Bronchial epithelial cell (primary cell): ENCODE data around the gene KDF1. TPM values are rescaled to one million over a fixed set of nuclear protein-coding genes. Genes with fewer than 3 reads are reported as not detected.
A peak's percentile ranks its signal among the peaks of the same experiment; 100 is the strongest.

Source experiments
- DNase-seq: peaks from one replicate; pipeline ENCODE4 v3.0.0-alpha.2; 2010; ENCODE audit warnings: low read depth
- FAIRE-seq: peaks from 2 replicates; lab custom pipeline; 2011; peaks lifted over from hg19 to GRCh38; lab: Jason Lieb, UNC
- H3K27me3 ChIP-seq: 2 replicates; pipeline ENCODE4 v1.5.1; 2011; ENCODE audit warnings: low read length; ENCODE audit not compliant: control insufficient read depth, insufficient read depth
- H3K36me3 ChIP-seq: 2 replicates; pipeline ENCODE4 v1.5.1; 2011; ENCODE audit warnings: low read length; ENCODE audit not compliant: control insufficient read depth, insufficient read depth
- H3K4me3 ChIP-seq: 2 replicates; pipeline ENCODE4 v1.5.1; 2011; ENCODE audit warnings: mild to moderate bottlenecking, low read depth, low read length, control low read depth
- CTCF ChIP-seq: IDR thresholded peaks from 2 replicates; pipeline ENCODE4 v1.5.1; 2011; ENCODE audit warnings: mild to moderate bottlenecking, moderate library complexity, low read length, control low read depth, inconsistent platforms; ENCODE audit not compliant: insufficient read depth, severe bottlenecking
- total RNA-seq: library from RNA; depleted of rRNA; stranded (reverse); fragments of >200 nt; gene quantifications from 2 replicates; pipeline ENCODE4 v1.2.1, GENCODE V29; 2014

Gene KDF1
- total RNA-seq, 1 donor from 2014 or later, result 13.2 TPM

GRCh38 chr1:27005166-27005530, 44.9 kb upstream of the KDF1 start:
- TF ChIP-seq CTCF, result no peak

GRCh38 chr1:27004471-27005165, 44.4 kb upstream of the KDF1 start:
- H3K4me3 ChIP-seq, result no peak overlapping the region
- H3K36me3 ChIP-seq, result peaks cover 17% of the 10 kb centered on the region
- TF ChIP-seq CTCF, result no peak
- H3K27me3 ChIP-seq, result no peaks in the 10 kb centered on the region
- FAIRE-seq (no peak), DNase-seq (no peak)

More at GRCh38 chr1:27005166-27005530, 44.9 kb upstream of the KDF1 start:
- no peak for DNase-seq
- FAIRE-seq, result no peak
- peaks cover 17% of the 10 kb centered on the region for H3K36me3 ChIP-seq
- no peak overlapping the region for H3K4me3 ChIP-seq
- H3K27me3 ChIP-seq, result no peaks in the 10 kb centered on the region

GRCh38 chr1:27003745-27004470, 43.6 kb upstream of the KDF1 start:
- H3K27me3 ChIP-seq, result no peaks in the 10 kb centered on the region
- TF ChIP-seq CTCF, result no peak
- H3K4me3 ChIP-seq, result no peak overlapping the region
- H3K36me3 ChIP-seq, result peaks cover 17% of the 10 kb centered on the region
- FAIRE-seq, result no peak
- DNase-seq, result no peak

- Histone ChIP-seq H3K27me3 (no peaks in the 10 kb centered on the region), H3K36me3 (peaks cover 17% of the 10 kb centered on the region), H3K4me3 (no peak overlapping the region)
- no peak for TF ChIP-seq CTCF
- DNase-seq, result no peak
- FAIRE-seq, result peak; percentile 89
Measured at GRCh38 chr1:27001570-27002360, 41.5 kb upstream of the KDF1 start.

- DNase-seq (peak; percentile 54), FAIRE-seq (no peak)
- H3K27me3 ChIP-seq, result no peaks in the 10 kb centered on the region
- TF ChIP-seq CTCF, result no peak
- H3K4me3 ChIP-seq, result no peak overlapping the region
- peaks cover 10% of the 10 kb centered on the region for H3K36me3 ChIP-seq
Measured at GRCh38 chr1:27000817-27001460, 40.7 kb upstream of the KDF1 start.
